SK-N-SH treated with all-trans-retinoic acid at 6 μM for 48 hours (cell line): ENCODE results near the gene DDX54.

ENCODE experiments used
- ATAC-seq: fragments of 200-7000 bp; cut with Tn5 transposase; 3 replicates; pipeline ENCODE4 v1.9.1; 2020; ENCODE audit warnings: mild to moderate bottlenecking, moderate library complexity
- ARNTL ChIP-seq: fragments of 450-650 bp; formaldehyde crosslinking; IDR thresholded peaks from 2 replicates; pipeline ENCODE4 v1.5.0; 2020; ENCODE audit warnings: low read depth, mild to moderate bottlenecking, moderate library complexity, borderline replicate concordance
- BACH2 ChIP-seq: fragments of 250-450 bp; sonication (Bioruptor Pico); IDR thresholded peaks from 2 replicates; pipeline ENCODE4 v1.9.0; 2021; ENCODE audit warnings: mild to moderate bottlenecking, borderline replicate concordance
- CREB5 ChIP-seq: fragments of 250-450 bp; sonication (Bioruptor Pico); IDR thresholded peaks from 2 replicates; pipeline ENCODE4 v1.5.1; 2020; ENCODE audit warnings: low read depth, mild to moderate bottlenecking, moderate library complexity
- CSDC2 ChIP-seq: fragments of 250-450 bp; sonication (Bioruptor Pico); IDR thresholded peaks from 2 replicates; pipeline ENCODE4 v1.5.0; 2020; ENCODE audit warnings: mild to moderate bottlenecking, moderate library complexity
- ESRRG ChIP-seq: fragments of 250-450 bp; sonication (Bioruptor Pico); IDR thresholded peaks from 2 replicates; pipeline ENCODE4 v1.6.1; 2021; ENCODE audit warnings: mild to moderate bottlenecking
- GLIS3 ChIP-seq: fragments of 250-450 bp; sonication (Bioruptor Pico); IDR thresholded peaks from 2 replicates; pipeline ENCODE4 v1.5.0; 2020; ENCODE audit warnings: mild to moderate bottlenecking, moderate library complexity
- ISL1 ChIP-seq: fragments of 250-450 bp; sonication (Bioruptor Pico); IDR thresholded peaks from 2 replicates; pipeline ENCODE4 v2.1.2; 2022; ENCODE audit warnings: mild to moderate bottlenecking, moderate library complexity
- OSR1 ChIP-seq: fragments of 250-450 bp; sonication (Bioruptor Pico); IDR thresholded peaks from 2 replicates; pipeline ENCODE4 v1.8.0; 2022; ENCODE audit warnings: moderate library complexity, mild to moderate bottlenecking, inconsistent platforms
- PATZ1 ChIP-seq: fragments of 250-450 bp; sonication (Bioruptor Pico); IDR thresholded peaks from 2 replicates; pipeline ENCODE4 v1.8.0; 2020; ENCODE audit warnings: mild to moderate bottlenecking, moderate library complexity, borderline replicate concordance
- POU6F1 ChIP-seq: fragments of 250-450 bp; sonication (Bioruptor Pico); IDR thresholded peaks from 2 replicates; pipeline ENCODE4 v1.8.0; 2021; ENCODE audit warnings: low read depth, mild to moderate bottlenecking, moderate library complexity, borderline replicate concordance
- PPARA ChIP-seq: fragments of 250-450 bp; sonication (Bioruptor Pico); IDR thresholded peaks from 2 replicates; pipeline ENCODE4 v1.5.0; 2020; ENCODE audit warnings: mild to moderate bottlenecking, borderline replicate concordance
- RARB ChIP-seq: fragments of 250-450 bp; sonication (Bioruptor Pico); IDR thresholded peaks from 2 replicates; pipeline ENCODE4 v1.8.0; 2021; ENCODE audit warnings: mild to moderate bottlenecking, moderate library complexity
- SNAI2 ChIP-seq: fragments of 250-450 bp; sonication (Bioruptor Pico); IDR thresholded peaks from 2 replicates; pipeline ENCODE4 v1.5.0; 2020; ENCODE audit warnings: mild to moderate bottlenecking, moderate library complexity
- TCF4 ChIP-seq: fragments of 250-450 bp; sonication (Bioruptor Pico); IDR thresholded peaks from 2 replicates; pipeline ENCODE4 v1.8.0; 2021; ENCODE audit warnings: mild to moderate bottlenecking, moderate library complexity, borderline replicate concordance
- TOX ChIP-seq: fragments of 250-450 bp; sonication (Bioruptor Pico); IDR thresholded peaks from 2 replicates; pipeline ENCODE4 v1.8.0; 2021; ENCODE audit warnings: mild to moderate bottlenecking, moderate library complexity, borderline replicate concordance
- TSHZ2 ChIP-seq: fragments of 250-450 bp; sonication (Bioruptor Pico); IDR thresholded peaks from 2 replicates; pipeline ENCODE4 v1.5.0; 2020; ENCODE audit warnings: mild to moderate bottlenecking, moderate library complexity
- ZFP3 ChIP-seq: fragments of 250-450 bp; sonication (Bioruptor Pico); IDR thresholded peaks from 2 replicates; pipeline ENCODE4 v1.5.0; 2020; ENCODE audit warnings: mild to moderate bottlenecking, moderate library complexity
- ZFP30 ChIP-seq: fragments of 450-650 bp; formaldehyde crosslinking; IDR thresholded peaks from 2 replicates; pipeline ENCODE4 v1.5.0; 2022; ENCODE audit warnings: mild to moderate bottlenecking, moderate library complexity
- ZNF565 ChIP-seq: fragments of 450-650 bp; formaldehyde crosslinking; conservative IDR thresholded peaks from 2 replicates; pipeline ENCODE4 v1.5.0; 2020; ENCODE audit warnings: low read depth, mild to moderate bottlenecking, moderate library complexity
- ZNF70 ChIP-seq: fragments of 450-650 bp; formaldehyde crosslinking; IDR thresholded peaks from 2 replicates; pipeline ENCODE4 v1.5.0; 2020; ENCODE audit warnings: mild to moderate bottlenecking, moderate library complexity
- ZNF8 ChIP-seq: fragments of 450-650 bp; formaldehyde crosslinking; IDR thresholded peaks from 2 replicates; pipeline ENCODE4 v1.5.0; 2020; ENCODE audit warnings: mild to moderate bottlenecking, moderate library complexity

The DDX54 gene

GRCh38 chr12:113190761-113191160, 5.5 kb upstream of the DDX54 start:
- peak; percentile 61 for ATAC-seq
- TF ChIP-seq TOX (CRISPR knock-in tag) (no peak), ZNF8 (CRISPR knock-in tag) (no peak), SNAI2 (CRISPR knock-in tag) (no peak), POU6F1 (no peak), ZFP3 (CRISPR knock-in tag) (no peak), ISL1 (CRISPR knock-in tag) (no peak), CREB5 (no peak), RARB (CRISPR knock-in tag) (no peak)

- no peak for ATAC-seq
- TF ChIP-seq TCF4 (CRISPR knock-in tag) (no peak), ZFP30 (CRISPR knock-in tag) (no peak), TSHZ2 (CRISPR knock-in tag) (no peak), PATZ1 (CRISPR knock-in tag) (no peak), GLIS3 (CRISPR knock-in tag) (no peak), CREB5 (no peak), TOX (CRISPR knock-in tag) (no peak), RARB (CRISPR knock-in tag) (no peak), BACH2 (no peak), POU6F1 (no peak), ARNTL (no peak), ISL1 (CRISPR knock-in tag) (no peak), ZNF70 (CRISPR knock-in tag) (no peak), SNAI2 (CRISPR knock-in tag) (no peak), PPARA (no peak), OSR1 (CRISPR knock-in tag) (no peak), CSDC2 (no peak), ZNF565 (CRISPR knock-in tag) (no peak)
Measured at GRCh38 chr12:113189361-113189760, 4.1 kb upstream of the DDX54 start.

- no peak for TF ChIP-seq CSDC2
- TF ChIP-seq ZFP3 (CRISPR knock-in tag) = no peak
- no peak for TF ChIP-seq GLIS3 (CRISPR knock-in tag)
- TF ChIP-seq TCF4 (CRISPR knock-in tag) = no peak
- no peak for TF ChIP-seq ZNF565 (CRISPR knock-in tag)
- TF ChIP-seq ESRRG = no peak
- no peak for TF ChIP-seq ZNF8 (CRISPR knock-in tag)
- no peak for TF ChIP-seq ISL1 (CRISPR knock-in tag)
- TF ChIP-seq, all 23 proteins: peak for 0
Measured at GRCh38 chr12:113186666-113187325, 1.5 kb upstream of the DDX54 start.

More at GRCh38 chr12:113186666-113187325, 1.5 kb upstream of the DDX54 start:
- ATAC-seq = no peak
